ENCODE data around the gene CHRNA4.

DNA sequence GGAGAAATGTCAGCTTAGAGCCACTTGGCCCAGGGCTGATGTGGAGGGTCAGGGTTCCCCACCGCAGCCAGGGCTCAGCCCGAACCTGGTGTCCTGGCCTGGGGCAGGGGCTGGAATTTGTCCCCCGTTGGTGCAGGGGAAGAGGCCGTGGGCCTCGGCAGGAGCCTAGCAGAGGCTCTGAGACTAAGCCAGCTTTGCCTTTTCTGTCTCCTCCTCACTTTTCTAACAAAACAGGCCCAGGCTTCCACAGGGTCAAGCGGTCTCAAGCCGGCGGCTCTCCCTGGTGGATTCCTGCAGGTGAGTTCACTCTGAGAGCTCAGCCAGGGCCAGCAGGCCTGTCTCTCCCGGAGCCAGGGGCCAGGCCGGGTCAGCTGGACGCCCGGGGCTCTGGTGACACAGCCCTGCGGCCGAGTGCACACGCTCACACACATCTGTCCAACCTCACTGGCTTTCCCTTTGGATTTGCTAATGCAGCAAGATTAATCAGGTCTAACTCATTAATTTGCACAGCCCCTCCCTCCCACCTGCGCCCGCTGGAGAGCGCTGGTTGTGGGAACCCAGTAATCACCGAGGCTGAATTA, 2.9 kb upstream of the CHRNA4 start:
- TF ChIP-seq, protein P1, sequence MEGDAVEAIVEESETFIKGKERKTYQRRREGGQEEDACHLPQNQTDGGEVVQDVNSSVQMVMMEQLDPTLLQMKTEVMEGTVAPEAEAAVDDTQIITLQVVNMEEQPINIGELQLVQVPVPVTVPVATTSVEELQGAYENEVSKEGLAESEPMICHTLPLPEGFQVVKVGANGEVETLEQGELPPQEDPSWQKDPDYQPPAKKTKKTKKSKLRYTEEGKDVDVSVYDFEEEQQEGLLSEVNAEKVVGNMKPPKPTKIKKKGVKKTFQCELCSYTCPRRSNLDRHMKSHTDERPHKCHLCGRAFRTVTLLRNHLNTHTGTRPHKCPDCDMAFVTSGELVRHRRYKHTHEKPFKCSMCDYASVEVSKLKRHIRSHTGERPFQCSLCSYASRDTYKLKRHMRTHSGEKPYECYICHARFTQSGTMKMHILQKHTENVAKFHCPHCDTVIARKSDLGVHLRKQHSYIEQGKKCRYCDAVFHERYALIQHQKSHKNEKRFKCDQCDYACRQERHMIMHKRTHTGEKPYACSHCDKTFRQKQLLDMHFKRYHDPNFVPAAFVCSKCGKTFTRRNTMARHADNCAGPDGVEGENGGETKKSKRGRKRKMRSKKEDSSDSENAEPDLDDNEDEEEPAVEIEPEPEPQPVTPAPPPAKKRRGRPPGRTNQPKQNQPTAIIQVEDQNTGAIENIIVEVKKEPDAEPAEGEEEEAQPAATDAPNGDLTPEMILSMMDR (IDR thresholded peaks at IDR 0.05) = no peak
- no peak for TF ChIP-seq POLR2A (IDR thresholded peaks at IDR 0.05)
